Measurements from ENCODE around the gene TSPEAR. TPM values are rescaled to one million over a fixed set of nuclear protein-coding genes. Genes with fewer than 3 reads are reported as not detected.

TSPEAR gene
- total and polyA plus RNA-seq, 2 of the 13 experiments (the other 11 are each of a cell fraction or from before 2014, with no cell fraction given), result 0.07 to 0.32 TPM

GRCh38 chr21:44593598-44594405 is 117.6 kb downstream of the TSPEAR start (continued):
- TF ChIP-seq CBX5 (CRISPR knock-in tag; IDR thresholded peaks at IDR 0.05; ENCODE audit: borderline replicate concordance) (peak; percentile 79; the same call in 1 of the 2 replicates), ZNF7 (CRISPR knock-in tag; IDR thresholded peaks at IDR 0.05) (no peak), RAD21 (CRISPR knock-in tag; IDR thresholded peaks at IDR 0.05) (peak; percentile 27; the same call in 1 of the 2 replicates), HDAC1 (CRISPR knock-in tag; IDR thresholded peaks at IDR 0.05) (peak; percentile 90), FOXO4 (CRISPR knock-in tag; conservative IDR thresholded peaks at IDR 0.05) (no peak), SP2 (CRISPR knock-in tag; IDR thresholded peaks at IDR 0.05) (peak; percentile 21; the same call in 1 of the 2 replicates), LBX2 (CRISPR knock-in tag; IDR thresholded peaks at IDR 0.05; ENCODE audit: borderline replicate concordance) (no peak; the same call in 1 of the 2 replicates), KMT2B (CRISPR knock-in tag; IDR thresholded peaks at IDR 0.05) (0 out of 2 replicates have a peak, but pooled peaks have one; percentile 41), MEF2D (CRISPR knock-in tag; IDR thresholded peaks at IDR 0.05) (peak; percentile 89), ZNF768 (CRISPR knock-in tag; IDR thresholded peaks at IDR 0.05) (no peak), THAP11 (CRISPR knock-in tag; IDR thresholded peaks at IDR 0.05) (peak; percentile 62), MYC (CRISPR knock-in tag; IDR thresholded peaks at IDR 0.05; ENCODE audit: borderline replicate concordance) (peak; percentile 95), HIC2 (CRISPR knock-in tag; IDR thresholded peaks at IDR 0.05; ENCODE audit: low read depth) (peak; percentile 97), MIXL1 (CRISPR knock-in tag; IDR thresholded peaks at IDR 0.05) (peak; percentile 82), ZNF597 (CRISPR knock-in tag; IDR thresholded peaks at IDR 0.05) (no peak), ZNF564 (CRISPR knock-in tag; IDR thresholded peaks at IDR 0.05) (peak; percentile 91), FOXP1 (IDR thresholded peaks at IDR 0.05) (no peak), FOXP1 (CRISPR knock-in tag; IDR thresholded peaks at IDR 0.05) (peak; percentile 54; the same call in 1 of the 2 replicates), ZNF350 (CRISPR knock-in tag; IDR thresholded peaks at IDR 0.05; ENCODE audit: borderline replicate concordance, low read depth) (peak; percentile 54; the same call in 1 of the 2 replicates), ZNF766 (CRISPR knock-in tag; IDR thresholded peaks at IDR 0.05; ENCODE audit: borderline replicate concordance) (0 out of 2 replicates have a peak, but pooled peaks have one; percentile 30), MEIS2 (CRISPR knock-in tag; IDR thresholded peaks at IDR 0.05) (peak; percentile 70), SMC3 (IDR thresholded peaks at IDR 0.05; ENCODE audit: low read length) (no peak), PCBP2 (optimal IDR thresholded peaks at IDR 0.05; ENCODE audit: low read depth, low read length, poor library complexity, severe bottlenecking) (no peak)
- TF ChIP-seq, protein P1, sequence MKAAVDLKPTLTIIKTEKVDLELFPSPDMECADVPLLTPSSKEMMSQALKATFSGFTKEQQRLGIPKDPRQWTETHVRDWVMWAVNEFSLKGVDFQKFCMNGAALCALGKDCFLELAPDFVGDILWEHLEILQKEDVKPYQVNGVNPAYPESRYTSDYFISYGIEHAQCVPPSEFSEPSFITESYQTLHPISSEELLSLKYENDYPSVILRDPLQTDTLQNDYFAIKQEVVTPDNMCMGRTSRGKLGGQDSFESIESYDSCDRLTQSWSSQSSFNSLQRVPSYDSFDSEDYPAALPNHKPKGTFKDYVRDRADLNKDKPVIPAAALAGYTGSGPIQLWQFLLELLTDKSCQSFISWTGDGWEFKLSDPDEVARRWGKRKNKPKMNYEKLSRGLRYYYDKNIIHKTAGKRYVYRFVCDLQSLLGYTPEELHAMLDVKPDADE (CRISPR knock-in tag; IDR thresholded peaks at IDR 0.05), result 0 out of 2 replicates have a peak, but pooled peaks have one; percentile 24
- TF ChIP-seq, protein P2, sequence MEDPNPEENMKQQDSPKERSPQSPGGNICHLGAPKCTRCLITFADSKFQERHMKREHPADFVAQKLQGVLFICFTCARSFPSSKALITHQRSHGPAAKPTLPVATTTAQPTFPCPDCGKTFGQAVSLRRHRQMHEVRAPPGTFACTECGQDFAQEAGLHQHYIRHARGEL (CRISPR knock-in tag; IDR thresholded peaks at IDR 0.05), result no peak
